C4-2B (cell line): ENCODE results near the gene TMEM44.

Experiments
- ZFX ChIP-seq: fragments of 450-650 bp; IDR thresholded peaks from 2 replicates; pipeline ENCODE4 v1.6.1; 2017
- TF ChIP-seq, protein P1 (sequence below): fragments of 450-650 bp; conservative IDR thresholded peaks from 2 replicates; pipeline ENCODE4 v1.5.1; 2017; ENCODE audit warnings: mild to moderate bottlenecking

DNA sequence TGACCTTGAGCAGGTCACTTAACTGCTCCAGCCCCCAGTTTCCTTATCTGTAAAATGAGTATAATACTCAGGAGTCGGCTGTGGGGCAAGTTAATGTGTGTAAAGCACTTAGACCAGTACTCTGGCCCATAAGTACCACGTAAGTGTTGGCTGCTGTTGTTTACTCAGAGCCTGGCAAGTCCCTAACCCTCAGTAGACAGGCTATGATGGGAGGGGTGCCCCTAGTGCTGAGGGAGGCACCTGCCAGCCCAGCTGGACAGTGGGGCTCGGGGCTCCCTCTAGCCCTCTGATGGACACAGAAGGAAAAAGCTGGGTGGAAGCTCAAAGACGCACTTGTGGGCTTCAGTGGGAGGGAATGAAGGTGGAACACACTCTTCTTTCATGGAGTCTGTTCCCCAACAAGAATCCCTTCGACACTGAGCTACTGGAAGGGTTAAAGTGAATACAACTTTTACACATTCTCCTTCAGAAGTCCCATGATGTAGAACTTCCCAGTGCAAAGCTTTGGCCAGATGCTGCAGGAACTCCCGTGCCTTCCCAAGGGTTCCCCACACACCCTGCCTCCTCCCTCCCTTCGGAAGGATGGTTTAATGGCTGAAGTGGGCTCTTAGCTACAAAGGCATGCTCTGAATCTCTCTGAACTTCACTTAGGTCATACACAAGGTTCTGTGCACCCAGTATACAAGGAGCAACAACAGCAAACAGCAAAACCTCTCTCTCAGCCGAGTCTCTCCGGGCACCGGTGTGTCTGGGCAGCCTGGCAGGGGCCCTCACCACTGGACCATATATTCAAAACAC, 25.4 kb downstream of the TMEM44 start:
- TF ChIP-seq, protein P1, sequence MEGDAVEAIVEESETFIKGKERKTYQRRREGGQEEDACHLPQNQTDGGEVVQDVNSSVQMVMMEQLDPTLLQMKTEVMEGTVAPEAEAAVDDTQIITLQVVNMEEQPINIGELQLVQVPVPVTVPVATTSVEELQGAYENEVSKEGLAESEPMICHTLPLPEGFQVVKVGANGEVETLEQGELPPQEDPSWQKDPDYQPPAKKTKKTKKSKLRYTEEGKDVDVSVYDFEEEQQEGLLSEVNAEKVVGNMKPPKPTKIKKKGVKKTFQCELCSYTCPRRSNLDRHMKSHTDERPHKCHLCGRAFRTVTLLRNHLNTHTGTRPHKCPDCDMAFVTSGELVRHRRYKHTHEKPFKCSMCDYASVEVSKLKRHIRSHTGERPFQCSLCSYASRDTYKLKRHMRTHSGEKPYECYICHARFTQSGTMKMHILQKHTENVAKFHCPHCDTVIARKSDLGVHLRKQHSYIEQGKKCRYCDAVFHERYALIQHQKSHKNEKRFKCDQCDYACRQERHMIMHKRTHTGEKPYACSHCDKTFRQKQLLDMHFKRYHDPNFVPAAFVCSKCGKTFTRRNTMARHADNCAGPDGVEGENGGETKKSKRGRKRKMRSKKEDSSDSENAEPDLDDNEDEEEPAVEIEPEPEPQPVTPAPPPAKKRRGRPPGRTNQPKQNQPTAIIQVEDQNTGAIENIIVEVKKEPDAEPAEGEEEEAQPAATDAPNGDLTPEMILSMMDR, result no peak
- TF ChIP-seq ZFX, result no peak
